Islet of Langerhans (tissue), 1 donor: ENCODE data around the gene FBXO47.
A peak's percentile ranks its signal among the peaks of the same experiment; 100 is the strongest.

Experiments used
- FAIRE-seq: peaks from one replicate; lab custom pipeline; 2011; peaks lifted over from hg19 to GRCh38; lab: Jason Lieb, UNC

FBXO47 gene, protein sequence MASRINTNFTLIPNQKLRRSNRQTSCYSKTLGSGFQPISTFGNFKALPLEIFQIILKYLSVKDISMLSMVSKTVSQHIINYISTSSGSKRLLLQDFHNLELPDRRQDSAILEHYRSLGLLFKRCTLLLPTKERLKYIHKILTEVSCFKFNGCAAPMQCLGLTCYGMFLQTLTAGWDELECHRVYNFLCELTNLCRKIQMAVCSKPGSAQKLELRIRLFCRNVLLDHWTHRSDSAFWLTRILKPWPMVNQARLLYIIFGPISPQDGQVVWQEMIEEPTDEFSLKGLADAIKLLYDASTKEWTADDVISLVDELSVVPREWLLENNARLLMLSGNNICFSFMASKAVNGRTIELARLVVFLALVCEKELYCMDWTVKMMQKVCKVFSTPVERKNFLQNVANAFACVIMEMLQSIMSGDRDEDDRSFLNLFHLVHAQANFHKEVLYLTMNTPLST

DNA sequence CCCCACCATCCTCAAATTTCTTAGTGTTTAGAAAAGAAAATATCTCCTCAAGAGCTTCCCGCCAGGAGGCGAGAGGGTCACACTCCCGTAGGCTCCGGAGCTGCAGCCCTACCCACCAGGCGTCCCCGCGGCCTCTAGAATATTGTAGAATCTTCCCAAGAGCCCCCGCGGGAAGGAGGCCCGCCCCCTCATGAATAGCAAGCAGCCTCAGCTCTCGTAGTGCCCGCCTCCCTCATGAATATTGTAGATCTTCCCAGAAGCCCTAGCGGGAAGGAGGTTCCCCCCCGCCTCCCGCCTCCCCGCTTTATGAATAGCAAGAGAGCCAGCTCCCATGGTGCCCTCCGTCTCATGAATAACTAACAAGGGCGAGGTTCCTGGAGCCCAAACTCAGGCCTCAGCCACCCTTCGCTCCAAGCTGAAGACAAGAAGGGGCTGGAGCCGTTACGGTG lies at the start of gene FBXO47:
TSS of gene FBXO47 (minus strand) at position 114 of the 449 bp plus-strand sequence. CDS start 4,378 bp downstream, outside the sequence.
- FAIRE-seq = no peak

DNA sequence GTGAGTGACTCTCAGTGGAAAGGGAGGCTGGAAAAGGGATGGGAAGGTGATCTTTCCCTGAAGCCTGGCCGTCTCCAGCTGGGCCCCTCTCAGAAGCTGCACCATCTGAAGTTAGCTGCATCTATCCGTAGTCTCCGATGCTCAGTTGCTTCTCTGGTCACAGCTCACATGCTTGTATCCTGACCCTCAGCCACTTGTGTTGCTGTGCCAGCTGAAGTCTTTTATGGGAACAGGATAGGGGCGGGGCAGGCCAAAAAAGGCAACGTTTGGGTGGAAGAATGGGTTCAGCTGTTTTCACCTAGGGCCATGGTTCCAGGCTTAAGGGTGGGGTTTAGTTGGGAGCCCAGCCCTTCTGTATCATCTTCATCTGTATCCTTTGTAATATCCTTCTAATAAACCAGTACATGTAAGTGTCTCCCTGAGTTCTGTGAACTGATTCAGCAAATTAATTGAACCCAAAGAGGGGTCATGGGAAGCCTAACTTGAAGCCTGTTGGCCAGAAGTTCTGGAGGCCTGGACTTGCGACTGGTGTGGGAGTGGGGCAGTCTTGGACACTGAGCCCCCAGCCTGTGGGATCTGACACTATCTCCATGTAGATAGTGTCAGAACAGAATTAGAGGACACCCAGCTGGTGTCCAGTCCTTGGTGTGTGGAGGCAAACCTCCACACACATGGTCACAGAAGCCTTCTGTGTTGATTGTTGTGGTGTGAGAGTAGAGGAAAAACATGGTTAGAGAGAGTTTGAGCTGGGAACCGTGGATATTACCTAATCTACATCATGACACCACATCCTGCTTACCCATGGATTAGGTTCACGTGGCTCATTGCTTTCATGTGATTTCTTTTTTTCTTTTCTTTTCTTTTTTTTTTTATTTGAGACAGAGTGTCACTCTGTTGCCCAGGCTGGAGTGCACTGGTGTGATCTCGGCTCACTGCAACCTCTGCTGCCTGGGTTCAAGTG lies 49.3 kb upstream of the FBXO47 start:
- no peak for FAIRE-seq

DNA sequence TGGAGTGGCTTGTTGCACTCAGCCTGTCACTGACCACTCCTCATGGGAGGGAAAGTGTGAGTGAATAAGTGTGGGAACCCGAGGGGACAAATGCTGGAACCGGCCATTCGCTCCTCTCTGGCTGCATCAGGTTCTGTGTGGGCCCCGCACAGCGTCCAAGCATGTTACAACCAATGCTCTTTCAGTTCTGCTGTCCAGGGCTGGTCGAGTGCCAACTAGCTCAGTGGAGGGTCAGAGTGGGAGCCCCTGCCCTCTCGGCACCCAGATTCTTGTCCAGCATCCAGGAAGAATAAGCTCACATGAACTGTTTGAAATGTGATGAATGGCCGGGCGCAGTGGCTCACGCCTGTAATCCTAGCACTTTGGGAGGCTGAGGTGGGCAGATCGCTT lies 48.3 kb upstream of the FBXO47 start:
- no peak for FAIRE-seq

DNA sequence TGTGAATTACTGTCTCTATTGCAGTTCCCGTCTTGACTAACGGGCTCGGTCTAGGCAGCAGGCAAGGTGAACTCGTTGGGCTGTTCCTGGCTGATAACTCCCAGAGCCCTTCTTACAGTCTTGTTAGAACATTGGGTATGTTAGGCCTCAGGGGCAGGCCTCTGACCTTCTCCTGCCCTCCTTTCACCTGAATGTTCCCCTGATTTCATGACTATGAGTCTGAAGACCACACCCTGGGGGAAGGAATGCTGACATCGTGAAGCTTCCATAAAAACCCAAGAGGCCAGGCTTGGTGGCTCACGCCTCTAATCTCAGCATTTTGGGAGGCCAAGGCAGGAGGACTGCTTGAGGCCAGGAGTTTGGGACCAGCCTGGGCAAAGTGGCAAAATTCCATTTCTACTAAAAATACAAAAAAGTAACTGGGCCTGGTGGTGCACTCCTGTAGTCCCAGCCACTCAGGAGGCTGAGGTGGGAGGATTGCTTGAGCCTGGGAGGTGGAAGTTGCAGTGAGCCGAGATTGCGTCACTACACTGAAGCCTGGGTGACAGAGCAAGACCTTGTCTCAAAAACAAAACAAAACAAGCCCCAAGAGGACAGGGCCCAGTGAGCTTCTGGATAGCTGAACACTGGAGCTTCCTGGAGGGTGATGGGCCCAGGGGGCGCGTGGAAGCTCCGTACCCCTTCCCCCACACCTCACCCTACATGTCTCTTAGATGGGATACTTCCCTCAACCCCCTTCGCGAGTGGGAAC lies 47.8 kb upstream of the FBXO47 start:
- FAIRE-seq = no peak

DNA sequence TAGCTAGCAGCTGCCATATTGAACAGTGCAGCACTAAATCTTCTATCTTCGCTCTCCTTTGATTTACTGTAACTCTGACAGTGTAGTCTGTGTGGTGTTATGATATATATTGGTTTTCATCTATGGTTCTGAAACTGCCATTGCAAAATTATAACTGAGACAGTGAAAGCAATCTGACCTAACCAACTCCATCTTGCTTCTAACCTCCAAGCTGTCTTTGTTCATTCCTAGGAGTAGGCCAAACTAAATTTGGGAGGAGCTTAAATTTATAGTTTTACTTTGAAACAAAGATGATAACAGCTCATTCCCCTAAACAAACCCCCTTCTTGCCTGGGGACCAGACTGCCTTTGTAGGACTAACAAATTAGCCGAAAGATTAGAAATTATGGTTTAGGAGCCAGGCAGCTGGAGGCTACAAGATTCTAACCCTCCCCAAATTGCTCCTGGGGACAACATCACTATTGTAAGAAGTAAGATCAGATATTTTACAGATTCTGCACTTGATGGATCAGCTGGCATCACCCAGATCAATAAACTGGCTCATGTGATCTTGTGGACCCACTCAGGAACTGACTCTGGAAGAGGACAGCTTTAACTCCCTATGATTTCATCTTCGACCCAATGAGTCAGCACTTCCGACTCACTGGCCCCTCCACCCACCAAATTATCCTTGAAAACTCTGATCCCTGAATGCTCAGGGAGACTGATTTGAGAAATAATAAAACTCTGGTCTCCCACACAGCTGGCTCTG lies 47.0 kb upstream of the FBXO47 start:
- no peak for FAIRE-seq

DNA sequence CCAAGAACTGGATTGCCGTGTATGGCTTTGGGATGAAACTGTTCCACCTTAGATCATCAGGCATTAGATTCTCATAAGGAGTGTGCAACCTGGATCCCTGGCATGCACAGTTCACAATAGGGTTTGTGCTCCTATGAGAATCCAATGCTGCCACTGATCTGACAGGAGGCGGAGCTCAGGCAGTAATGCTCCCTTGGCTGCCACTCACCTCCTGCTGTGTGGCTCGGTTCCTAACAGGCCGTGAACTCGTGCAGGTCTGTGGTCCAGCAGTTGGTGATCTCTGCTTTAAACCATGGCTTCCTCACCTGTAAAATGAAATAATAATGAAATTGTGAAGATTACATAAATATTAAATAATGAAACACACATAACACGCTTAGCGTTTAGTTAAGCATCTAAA lies 45.5 kb upstream of the FBXO47 start:
- no peak for FAIRE-seq

DNA sequence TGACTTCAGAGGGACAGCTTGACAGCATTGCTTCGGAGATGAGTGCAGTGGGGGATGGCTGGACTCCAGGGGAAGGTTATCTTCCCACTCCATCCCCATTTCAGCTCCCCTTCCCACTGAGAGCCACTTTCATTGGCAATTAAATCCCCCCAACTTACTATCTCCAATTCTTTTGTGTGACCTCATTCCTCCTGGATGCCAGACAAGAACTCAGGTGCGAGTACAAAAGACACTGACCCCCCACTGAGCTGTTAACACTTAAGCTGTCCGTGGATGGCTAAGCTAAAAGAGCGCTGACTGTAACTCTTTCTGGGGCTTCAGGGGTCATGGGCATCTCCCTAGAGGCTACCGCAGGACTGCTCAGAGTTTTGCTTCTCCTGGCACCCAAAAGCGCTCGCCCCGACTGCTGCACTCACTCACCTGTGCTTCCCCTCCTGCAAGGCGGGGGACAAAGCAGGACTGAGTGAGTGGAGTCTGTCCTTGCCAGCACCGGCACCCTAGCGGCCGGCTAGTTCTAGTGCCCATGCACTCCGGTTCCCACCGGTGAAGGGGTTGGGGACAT lies 44.8 kb upstream of the FBXO47 start:
- FAIRE-seq = no peak

DNA sequence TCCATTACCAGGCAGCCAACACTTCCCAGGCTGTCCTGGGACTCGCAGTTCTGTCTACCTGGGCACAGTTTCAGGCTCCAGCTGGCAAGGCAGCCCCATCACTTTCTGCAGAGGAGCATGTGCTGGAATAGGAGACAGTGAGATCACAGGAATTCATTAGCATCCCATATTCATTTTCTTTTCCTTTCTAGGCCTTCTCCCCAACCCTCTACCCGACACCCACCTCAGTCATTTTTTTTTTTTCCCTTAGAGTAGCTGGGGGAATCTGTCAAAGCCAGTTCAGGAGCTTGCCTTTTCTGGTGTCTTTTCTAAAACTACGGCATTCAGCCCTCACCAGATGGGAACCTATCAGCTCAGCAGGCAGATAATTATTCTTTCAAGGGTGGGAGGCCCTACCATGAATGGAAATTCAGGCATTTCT lies 42.4 kb upstream of the FBXO47 start:
- no peak for FAIRE-seq

DNA sequence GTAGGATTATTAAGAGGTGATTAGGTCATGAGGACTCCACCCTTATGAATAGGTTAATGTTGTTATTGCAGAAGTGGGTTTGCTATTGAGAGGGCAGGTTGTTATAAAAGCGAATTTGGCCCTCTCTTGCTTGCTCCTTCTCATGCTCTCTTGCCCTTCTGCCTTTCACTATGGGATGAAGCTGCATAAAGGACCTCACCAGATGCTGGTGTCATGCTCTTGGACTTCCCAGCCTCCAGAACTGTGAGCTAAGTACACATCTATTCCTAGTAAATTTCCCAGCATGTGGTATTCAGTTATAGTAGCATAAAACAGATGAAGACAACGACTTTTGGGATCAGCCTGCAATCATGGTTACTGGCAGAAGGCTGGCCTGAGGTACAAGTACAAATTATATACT lies 41.4 kb upstream of the FBXO47 start:
- no peak for FAIRE-seq

DNA sequence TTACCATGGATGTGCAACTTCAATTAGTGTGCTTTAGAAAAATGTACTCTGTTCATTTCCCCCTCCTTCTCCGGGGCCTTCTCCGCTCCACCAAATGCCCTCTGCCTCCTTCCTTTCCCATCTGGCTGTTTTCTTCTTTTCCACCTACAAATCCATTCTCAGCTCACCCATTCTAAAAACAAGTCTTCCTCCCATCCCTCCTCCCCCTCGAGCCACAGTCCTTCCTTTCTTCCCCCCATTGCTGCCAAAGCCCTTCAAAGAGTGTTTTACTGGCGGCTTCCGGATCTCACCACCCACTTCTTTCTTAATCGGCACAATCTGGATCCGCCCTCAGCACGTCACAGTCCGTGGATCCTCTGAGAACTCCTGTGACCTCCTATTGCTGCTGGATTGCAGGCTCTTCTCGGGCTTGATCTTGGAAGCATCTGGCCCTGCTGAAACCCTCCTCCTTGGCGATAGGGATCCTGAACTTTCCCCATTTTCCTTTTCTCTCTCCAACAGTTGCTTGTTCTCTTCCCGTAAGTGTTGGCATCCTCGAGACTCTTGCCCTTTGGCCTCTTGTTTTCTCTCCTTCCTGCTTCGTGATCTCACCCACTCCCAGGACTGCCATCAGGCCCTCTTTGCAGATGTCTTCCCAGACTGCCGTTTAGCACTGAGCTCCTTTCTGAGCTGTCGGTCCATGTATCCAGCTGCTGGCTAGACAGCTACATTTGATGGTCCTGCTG lies 36.0 kb upstream of the FBXO47 start:
- FAIRE-seq = no peak

DNA sequence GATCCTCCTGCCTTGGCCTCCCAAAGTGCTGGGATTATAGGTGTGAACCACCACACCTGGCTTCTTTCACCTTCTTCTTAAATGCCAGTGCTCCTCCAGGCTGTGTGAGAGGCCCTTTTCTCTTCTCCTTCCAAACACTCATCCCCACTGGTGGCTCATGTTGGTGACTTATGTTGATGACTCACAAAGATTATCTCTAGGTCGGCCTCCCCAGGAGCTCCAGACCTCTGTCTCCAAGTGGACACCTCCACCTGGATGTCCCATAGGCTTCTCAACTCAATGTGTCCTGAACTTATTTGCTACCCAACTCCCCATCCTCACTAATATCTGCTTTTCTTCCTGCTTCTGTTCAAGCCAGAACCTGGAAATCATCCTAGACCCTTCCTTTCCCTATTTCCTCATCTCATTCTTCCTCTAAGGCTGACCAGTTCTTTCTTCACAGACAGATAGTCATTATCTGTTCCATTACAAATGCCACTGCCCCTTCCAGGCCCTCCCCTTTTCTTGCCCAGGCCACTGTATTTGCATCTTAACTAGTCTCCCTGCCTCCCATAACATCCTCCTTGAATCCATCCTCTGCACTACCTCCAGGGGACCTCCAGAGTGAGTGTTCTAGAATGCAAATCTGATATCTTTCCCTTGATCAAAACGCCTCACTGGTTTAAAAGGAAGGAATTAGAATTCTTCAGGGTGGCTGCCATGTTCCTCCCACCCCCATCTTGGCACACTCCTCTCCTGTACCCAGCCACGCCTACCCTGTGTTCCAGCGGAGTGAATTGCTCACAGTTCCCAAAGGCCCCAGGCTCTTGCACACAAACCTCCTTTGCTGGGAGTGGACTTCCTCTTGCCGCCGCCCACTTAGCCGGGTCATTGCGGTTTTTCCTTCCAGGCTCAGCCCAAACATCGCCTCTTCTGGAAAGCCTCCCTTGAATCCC lies 34.8 kb upstream of the FBXO47 start:
- FAIRE-seq = no peak

DNA sequence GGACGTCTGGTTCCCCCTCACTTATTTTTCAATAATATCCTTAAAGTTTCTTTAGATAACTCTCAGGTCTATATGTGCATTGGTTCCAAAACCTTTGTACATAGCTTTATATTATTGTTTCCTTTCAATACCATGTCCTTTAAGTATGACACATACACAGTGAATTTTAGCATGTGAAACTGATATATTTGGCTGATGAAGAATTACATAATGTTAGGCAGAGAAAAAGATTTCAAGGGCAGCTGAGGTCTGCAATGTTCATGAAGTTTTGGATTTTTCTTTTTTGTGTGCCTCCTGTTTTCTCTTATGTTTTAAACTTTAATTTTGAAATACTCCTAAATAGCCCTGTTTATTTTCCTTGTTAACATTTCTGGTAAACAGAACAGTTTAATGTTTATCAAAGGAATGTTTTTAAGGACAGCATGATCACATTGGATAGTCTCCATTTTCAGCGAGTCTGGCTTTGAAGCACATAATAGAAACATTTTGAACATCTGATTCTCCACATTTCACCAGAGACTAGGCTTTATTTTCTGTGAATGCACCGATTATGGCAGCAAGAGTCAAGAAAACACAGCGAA lies 32.9 kb upstream of the FBXO47 start:
- no peak for FAIRE-seq

DNA sequence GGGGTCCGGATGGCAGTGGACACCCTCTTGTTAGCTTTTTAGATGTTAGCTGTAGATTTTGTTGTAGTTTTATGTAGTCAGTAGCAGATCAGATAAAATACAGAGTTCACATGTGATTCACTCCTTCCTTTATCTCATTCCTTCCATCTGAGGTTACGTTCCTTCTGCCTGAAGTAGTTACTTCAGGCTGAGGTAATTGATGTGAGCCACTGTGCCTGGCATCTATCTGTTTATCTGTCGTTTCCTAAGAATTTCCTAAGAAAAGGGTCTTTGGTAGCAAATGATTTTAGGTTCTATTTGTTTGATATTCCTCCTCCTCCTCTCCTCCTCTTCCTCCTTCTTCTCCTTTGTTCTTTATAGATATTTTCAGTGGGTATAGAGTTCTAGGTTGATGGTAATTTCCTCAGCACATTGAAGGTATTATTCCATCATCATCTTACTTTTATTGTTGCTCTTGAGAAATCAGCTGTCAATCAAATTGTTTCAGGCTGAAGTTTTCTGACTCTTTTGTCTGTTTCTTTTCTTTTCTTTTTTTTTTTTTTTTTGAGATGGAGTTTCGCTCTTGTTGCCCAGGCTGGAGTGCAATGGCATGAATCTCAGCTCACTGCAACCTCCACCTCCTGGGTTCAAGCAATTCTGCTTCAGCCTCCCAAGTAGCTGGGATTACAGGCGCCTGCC lies 29.6 kb upstream of the FBXO47 start:
- FAIRE-seq = no peak

DNA sequence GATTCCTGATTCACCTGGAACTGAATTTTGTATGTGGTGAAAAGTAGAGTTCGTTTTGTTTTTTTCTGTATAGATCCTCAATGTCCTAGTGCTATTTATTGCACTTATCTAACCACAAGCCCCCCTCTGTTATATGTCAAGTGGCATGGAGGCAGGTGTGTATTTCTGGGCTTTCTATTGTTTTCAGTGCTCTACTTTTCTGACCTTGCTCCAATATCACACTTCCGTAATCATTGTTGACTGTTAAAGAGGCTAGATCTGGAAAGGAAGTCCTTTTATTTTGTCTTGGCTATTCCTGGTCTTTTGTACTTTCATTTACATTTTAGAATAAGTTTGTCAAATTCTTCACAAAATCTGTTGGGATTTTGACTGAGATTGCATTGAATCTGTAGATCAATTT lies 26.8 kb upstream of the FBXO47 start:
- no peak for FAIRE-seq

DNA sequence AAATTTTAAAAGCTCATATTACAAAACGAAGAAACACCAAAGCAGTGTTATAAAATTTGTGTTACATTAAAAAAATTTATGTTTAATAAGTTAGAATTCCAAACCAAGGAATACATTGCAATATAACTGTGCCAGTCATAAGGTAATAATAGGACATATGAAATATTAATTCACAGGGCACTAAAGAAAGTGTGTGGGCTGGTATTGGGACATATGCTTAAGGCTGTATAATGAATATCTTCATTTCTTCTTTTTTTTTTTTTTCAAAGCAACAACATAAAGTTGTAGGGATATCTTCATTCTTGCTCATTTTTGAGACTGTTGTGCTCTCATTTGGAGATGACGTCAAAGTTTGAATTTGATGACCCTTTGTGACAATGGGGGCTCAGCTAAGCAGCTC lies 17.5 kb upstream of the FBXO47 start:
- FAIRE-seq = no peak

DNA sequence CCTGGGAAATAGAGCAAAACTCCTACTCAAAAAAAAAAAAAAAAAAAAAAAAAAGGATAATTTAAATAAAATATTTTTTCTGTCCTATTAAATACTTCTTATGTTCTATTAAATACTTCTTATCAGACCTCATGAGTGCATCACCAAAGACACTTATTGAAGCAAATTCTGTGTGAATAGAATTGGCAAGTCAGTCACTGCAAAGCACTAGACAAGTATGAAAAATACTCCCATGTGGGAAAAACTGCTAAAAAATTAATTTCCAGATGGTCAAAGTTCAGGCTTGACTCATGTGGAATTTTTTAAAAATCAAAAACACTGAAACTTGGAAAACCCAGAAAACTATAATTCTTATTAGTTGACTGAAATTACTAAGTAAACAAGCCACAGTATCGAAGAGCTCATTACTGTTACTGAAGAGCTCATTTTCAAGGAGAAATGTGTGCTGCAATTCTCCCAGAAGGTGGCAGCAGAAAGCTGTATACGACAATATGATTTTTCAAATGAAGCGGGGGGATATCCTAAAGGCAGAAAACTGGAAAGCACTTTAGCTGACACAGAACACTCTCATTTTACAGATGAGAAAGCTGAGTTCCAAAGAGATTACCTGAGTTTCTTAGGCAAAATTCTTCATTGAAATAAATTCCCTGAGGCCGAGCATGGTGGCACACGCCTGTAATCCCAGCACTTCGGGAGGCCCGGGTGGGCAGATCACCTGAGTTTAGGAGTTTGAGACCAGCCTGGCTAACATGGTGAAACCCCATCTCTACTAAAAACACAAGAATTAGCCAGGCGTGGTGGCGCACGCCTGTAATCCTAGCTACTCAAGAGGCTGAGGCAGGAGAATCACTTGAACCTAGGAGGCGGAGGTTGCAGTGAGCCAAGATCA lies 15.9 kb upstream of the FBXO47 start:
- peak; percentile 90 for FAIRE-seq

DNA sequence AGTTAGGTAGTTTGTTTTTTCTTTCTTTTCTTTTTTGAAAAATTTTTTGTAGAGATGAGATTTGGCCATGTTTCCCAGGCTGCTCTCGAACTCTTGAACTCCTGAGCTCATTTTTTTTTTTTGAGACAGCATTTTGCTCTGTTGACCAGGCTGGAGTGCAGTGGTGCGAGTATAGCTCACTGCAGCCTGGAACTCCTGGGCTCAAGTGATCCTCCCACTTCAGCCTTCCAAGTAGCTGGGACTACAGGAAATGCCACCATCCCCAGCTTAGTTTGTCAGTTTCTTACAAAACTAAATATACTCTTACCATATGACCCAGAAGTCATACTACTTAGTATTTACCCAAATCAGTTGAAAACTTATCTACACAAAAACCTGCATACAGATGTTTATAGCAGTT lies 14.4 kb upstream of the FBXO47 start:
- no peak for FAIRE-seq
